ENCODE data around the gene DPEP3.
"Not testable (repeated sequence)": the region's sequence is repeated elsewhere in the genome, so short reads cannot be mapped to it uniquely, and the experiment has no call there.

DPEP3 gene

DNA sequence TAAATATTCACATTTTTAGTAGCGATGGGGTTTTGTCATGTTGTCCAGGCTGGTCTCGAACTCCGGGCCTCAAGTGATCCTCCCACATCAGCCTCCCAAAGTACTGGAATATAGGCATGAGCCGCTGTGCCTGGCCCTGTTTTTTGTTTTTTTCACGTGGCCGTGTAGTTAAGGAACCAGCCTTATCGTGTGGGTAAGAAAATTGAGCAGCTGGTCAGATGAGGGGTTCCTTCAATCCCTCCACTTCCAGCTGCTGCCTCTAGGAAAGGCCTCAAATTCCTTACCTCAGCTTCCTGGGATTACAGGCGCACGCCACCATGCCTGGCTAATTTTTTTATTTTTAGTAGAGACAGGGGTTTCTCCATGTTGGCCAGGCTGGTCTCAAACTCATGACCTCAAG, 24.9 kb upstream of the DPEP3 start:
- H3K4me3 ChIP-seq, result no peak overlapping the region
- no peaks in the 10 kb centered on the region for H3K27me3 ChIP-seq
- TF ChIP-seq, protein P1, sequence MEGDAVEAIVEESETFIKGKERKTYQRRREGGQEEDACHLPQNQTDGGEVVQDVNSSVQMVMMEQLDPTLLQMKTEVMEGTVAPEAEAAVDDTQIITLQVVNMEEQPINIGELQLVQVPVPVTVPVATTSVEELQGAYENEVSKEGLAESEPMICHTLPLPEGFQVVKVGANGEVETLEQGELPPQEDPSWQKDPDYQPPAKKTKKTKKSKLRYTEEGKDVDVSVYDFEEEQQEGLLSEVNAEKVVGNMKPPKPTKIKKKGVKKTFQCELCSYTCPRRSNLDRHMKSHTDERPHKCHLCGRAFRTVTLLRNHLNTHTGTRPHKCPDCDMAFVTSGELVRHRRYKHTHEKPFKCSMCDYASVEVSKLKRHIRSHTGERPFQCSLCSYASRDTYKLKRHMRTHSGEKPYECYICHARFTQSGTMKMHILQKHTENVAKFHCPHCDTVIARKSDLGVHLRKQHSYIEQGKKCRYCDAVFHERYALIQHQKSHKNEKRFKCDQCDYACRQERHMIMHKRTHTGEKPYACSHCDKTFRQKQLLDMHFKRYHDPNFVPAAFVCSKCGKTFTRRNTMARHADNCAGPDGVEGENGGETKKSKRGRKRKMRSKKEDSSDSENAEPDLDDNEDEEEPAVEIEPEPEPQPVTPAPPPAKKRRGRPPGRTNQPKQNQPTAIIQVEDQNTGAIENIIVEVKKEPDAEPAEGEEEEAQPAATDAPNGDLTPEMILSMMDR (IDR thresholded peaks at IDR 0.05), result no peak
- H3K4me1 ChIP-seq, result no peaks in the 10 kb centered on the region
- H3K9me3 ChIP-seq, result no peaks in the 10 kb centered on the region
- no peaks in the 10 kb centered on the region for H3K36me3 ChIP-seq
- no peak overlapping the region for H3K27ac ChIP-seq
- intact Hi-C loops (cut with DNase I; ENCODE audit: low total_unique reads), result no loop called here
- no peak for DNase-seq

DNA sequence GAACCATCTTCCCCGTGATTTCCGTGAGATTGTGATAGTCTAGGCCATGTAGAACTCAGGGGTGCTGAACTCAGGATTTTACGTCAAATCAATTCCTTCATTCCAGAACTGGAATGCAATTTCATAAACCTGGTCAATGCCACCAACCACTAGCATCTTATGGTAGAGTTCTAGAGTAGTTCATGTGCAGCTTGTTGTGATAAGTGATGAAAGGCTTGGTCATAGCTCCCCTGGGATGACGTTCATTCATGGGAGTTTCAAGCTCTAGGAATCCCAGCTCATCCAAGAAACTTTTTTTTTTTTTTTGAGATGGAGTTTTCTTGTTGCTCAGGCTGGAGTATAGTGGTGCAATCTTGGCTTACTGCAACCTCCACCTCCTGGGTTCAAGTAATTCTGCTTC, 22.7 kb upstream of the DPEP3 start:
- no peak overlapping the region for H3K27ac ChIP-seq
- TF ChIP-seq, protein P1 (IDR thresholded peaks at IDR 0.05), result no peak
- no peak overlapping the region for H3K4me3 ChIP-seq
- no peaks in the 10 kb centered on the region for H3K4me1 ChIP-seq
- no peak for DNase-seq
- intact Hi-C loops (cut with DNase I; ENCODE audit: low total_unique reads), result no loop called here
- no peaks in the 10 kb centered on the region for H3K9me3 ChIP-seq
- no peaks in the 10 kb centered on the region for H3K27me3 ChIP-seq
- H3K36me3 ChIP-seq, result no peaks in the 10 kb centered on the region

DNA sequence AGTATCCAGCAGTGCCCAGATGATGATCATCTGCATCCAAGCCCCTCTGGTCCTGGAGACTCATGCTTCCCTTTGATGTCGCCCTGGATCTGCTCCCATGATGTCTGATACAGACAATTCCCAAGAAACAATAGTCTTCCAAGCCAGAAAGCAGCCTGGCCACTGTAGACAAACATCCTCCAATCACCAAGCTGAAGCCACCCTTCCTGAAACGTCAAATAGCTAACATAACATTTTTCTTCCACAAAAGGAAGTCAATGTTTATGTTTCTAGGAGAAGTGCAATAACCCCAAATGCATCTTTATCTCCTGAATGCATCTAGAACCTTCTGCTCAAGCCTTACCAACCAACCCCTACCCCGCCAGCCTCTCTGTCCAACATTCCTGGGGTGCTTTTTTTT, 20.2 kb upstream of the DPEP3 start:
- Histone ChIP-seq H3K27me3 (no peaks in the 10 kb centered on the region), H3K4me3 (no peak overlapping the region), H3K9me3 (no peaks in the 10 kb centered on the region), H3K27ac (no peak overlapping the region), H3K4me1 (no peaks in the 10 kb centered on the region), H3K36me3 (no peaks in the 10 kb centered on the region)
- intact Hi-C loops (cut with DNase I; ENCODE audit: low total_unique reads), result no loop called here
- no peak for DNase-seq
- TF ChIP-seq, protein P1 (IDR thresholded peaks at IDR 0.05), result no peak

DNA sequence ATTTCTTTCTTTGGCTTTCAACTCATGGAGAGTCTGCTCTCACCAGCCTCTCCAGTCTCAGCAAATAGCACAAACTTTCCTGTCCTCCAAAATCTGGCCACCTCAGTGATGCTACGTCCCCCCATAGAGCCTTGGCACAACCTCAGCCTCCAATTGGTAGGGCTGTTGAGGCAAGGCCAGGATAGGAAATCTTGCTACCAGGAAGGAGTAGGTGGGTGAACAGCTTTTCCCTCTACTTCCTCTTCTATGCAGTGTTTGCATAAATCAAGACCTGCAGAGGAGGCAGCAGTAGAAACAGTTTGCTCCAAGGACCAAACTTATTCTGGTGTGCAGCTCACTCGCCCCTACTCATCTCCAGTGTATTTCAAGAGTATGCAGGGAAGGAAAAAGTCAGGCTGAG, 19.7 kb upstream of the DPEP3 start:
- intact Hi-C loops (cut with DNase I; ENCODE audit: low total_unique reads), result no loop called here

DNA sequence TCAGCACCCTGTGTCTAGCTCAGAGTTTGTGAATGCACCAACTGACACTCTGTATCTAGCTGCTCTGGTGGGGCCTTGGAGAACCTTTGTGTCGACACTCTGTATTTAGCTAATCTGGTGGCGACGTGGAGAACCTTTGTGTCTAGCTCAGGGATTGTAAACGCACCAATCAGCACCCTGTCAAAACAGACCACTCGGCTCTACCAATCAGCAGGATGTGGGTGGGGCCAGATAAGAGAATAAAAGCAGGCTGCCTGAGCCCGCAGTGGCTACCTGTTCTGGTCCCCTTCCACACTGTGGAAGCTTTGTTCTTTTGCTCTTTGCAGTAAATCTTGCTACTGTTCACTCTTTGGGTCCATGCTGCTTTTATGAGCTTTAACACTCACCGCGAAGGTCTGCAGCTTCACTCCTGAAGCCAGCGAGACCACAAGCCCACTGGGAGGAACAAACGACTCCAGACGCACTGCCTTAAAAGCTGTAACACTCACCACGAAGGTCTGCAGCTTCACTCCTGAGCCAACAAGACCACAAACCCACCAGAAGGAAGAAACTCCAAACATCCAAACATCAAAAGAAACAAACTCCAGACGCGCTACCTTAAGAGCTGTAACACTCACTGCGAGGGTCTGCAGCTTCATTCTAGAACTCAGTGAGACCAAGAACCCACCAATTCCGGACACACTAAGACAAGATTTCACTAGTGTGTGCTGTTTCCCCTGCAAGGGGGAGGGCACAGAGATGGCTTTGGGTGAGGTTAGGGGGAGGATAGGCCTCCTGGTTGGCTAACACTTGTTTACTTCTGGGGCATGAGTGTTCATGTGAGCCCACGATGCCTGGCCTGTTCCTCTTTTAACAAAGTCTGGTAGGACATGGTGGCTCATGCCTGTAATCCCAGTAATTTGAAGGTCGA, 18.7 kb upstream of the DPEP3 start, which contains the start of gene DPEP2:
Gene DPEP2, minus strand, starts transcription at position 706 of the 910 bp plus-strand sequence. CDS start 6,272 bp downstream, outside the sequence.
- intact Hi-C loops (cut with DNase I; ENCODE audit: low total_unique reads); H3K9me3 ChIP-seq; H3K36me3 ChIP-seq; H3K4me3 ChIP-seq; H3K27ac ChIP-seq; H3K27me3 ChIP-seq; H3K4me1 ChIP-seq: not testable (repeated sequence)
- peak in 1 of 2 donors; percentile 46 for DNase-seq

More for the DNA sequence above, 19.7 kb upstream of the DPEP3 start:
- no peak overlapping the region for H3K4me3 ChIP-seq
- no peaks in the 10 kb centered on the region for H3K4me1 ChIP-seq
- no peaks in the 10 kb centered on the region for H3K9me3 ChIP-seq
- TF ChIP-seq, protein P1 (IDR thresholded peaks at IDR 0.05), result no peak
- H3K27ac ChIP-seq, result no peak overlapping the region
- H3K36me3 ChIP-seq, result no peaks in the 10 kb centered on the region
- no peak for DNase-seq
- H3K27me3 ChIP-seq, result no peaks in the 10 kb centered on the region

DNA sequence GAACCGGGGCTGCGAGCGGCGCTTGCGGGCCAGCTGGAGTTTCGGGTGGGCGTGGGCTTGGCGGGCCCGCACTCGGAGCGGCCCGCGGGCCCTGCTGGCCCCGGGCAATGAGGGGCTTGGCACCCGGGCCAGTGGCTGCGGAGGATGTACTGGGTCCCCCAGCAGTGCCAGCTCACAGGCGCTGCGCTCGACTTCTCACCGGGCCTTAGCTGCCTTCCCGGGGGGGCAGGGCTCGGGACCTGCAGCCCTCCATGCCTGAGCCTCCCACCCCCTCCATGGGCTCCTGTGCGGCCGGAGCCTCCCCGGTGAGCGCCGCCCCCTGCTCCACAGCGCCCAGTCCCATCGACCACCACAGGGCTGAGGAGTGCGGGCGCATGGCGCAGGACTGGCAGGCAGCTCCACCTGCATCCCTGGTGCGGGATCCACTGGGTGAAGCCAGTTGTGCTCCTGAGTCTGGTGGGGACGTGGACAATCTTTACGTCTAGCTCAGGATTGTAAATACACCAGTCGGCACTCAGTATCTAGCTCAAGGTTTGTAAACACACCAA, 18.0 kb upstream of the DPEP3 start:
- H3K36me3 ChIP-seq; H3K27ac ChIP-seq; H3K9me3 ChIP-seq; H3K4me1 ChIP-seq; DNase-seq; H3K27me3 ChIP-seq; intact Hi-C loops (cut with DNase I; ENCODE audit: low total_unique reads); H3K4me3 ChIP-seq: not testable (repeated sequence)

All from tibial artery (tissue), 4 donors.